IPS DF 19.7 (cell line): ENCODE measurements around the gene PCDHGA9.
"Not testable (repeated sequence)": the region's sequence is repeated elsewhere in the genome, so short reads cannot be mapped to it uniquely, and the experiment has no call there.

Experiments
- DNase-seq: peaks from one replicate; pipeline ENCODE4 v3.0.0-alpha.2; 2013; ENCODE audit warnings: low read depth, low spot score

PCDHGA9 gene

DNA sequence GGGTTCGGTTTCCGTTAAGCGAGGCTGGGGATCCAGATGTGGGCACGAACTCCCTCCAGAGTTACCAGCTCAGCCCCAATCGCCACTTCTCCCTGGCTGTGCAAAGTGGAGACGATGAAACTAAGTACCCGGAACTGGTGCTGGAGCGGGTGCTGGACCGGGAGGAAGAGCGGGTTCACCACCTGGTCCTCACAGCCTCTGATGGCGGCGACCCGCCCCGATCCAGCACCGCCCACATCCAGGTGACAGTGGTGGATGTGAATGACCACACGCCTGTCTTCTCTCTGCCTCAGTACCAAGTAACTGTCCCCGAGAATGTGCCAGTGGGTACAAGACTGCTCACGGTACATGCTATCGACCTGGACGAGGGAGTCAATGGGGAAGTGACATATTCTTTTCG is 19.2 kb upstream of the PCDHGA9 start:
- no peak for DNase-seq

- no peak for DNase-seq
These were observed 17.9 kb upstream of the PCDHGA9 start for GRCh38 chr5:141384471-141385267.

DNA sequence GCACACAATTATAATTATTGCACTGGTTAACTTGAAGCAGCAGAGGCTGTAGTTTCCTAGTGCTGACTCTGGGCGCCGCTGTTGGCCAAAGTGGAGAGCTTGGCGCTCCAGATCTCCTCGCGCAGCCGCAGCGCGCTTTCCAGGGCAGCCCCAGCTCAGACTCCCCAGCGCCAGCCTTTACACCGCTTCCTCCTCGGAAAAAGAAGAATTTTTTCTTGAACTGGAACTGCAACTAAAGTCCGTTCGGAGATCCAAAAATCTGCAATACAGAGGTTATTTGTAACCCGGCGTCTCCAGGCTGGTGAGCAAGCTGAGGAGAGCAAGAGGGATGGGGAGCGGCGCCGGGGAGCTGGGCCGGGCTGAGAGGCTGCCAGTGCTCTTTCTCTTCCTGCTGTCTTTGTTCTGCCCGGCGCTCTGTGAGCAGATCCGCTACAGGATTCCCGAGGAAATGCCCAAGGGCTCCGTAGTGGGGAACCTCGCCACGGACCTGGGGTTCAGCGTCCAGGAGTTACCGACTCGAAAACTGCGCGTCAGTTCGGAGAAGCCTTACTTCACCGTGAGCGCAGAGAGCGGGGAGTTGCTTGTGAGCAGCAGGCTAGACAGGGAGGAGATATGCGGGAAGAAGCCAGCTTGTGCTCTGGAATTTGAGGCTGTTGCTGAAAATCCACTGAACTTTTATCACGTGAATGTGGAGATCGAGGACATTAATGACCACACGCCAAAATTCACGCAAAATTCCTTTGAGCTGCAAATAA is 14.8 kb upstream of the PCDHGA9 start, which contains the start of gene PCDHGB4:
Gene PCDHGB4, plus strand, starts transcription at position 142 of the 755 bp plus-strand sequence. Its CDS starts 187 bp downstream, at position 329.
- not testable (repeated sequence) for DNase-seq

DNA sequence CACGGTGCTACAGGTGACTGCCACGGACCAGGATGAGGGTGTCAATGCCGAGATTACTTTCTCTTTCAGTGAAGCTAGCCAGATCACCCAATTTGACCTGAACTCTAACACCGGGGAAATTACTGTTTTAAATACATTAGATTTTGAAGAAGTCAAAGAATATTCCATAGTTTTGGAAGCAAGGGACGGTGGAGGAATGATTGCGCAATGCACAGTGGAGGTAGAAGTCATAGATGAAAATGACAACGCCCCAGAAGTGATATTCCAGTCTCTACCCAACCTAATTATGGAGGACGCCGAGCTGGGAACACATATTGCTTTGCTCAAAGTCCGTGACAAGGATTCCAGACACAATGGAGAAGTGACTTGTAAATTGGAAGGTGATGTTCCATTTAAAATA is 13.9 kb upstream of the PCDHGA9 start:
- DNase-seq, result no peak

- DNase-seq, result no peak
These were observed 13.2 kb upstream of the PCDHGA9 start for GRCh38 chr5:141389153-141390042.

- DNase-seq, result no peak
These were observed 10.0 kb upstream of the PCDHGA9 start, which contains the start of gene PCDHGA8 for GRCh38 chr5:141392429-141393198. Gene PCDHGA8 (plus strand): TSS chr5:141392633. CDS start chr5:141392814, 181 bp downstream.

DNA sequence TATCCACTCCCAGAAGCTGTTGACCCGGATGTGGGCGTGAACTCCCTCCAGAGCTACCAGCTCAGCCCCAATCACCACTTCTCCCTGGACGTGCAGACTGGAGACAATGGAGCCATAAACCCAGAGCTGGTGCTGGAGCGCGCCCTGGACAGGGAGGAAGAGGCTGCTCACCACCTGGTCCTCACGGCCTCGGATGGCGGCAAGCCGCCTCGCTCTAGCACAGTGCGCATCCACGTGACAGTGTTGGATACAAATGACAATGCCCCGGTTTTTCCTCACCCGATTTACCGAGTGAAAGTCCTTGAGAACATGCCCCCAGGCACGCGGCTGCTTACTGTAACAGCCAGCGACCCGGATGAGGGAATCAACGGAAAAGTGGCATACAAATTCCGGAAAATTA is 9.3 kb upstream of the PCDHGA9 start:
- DNase-seq, result no peak

DNA sequence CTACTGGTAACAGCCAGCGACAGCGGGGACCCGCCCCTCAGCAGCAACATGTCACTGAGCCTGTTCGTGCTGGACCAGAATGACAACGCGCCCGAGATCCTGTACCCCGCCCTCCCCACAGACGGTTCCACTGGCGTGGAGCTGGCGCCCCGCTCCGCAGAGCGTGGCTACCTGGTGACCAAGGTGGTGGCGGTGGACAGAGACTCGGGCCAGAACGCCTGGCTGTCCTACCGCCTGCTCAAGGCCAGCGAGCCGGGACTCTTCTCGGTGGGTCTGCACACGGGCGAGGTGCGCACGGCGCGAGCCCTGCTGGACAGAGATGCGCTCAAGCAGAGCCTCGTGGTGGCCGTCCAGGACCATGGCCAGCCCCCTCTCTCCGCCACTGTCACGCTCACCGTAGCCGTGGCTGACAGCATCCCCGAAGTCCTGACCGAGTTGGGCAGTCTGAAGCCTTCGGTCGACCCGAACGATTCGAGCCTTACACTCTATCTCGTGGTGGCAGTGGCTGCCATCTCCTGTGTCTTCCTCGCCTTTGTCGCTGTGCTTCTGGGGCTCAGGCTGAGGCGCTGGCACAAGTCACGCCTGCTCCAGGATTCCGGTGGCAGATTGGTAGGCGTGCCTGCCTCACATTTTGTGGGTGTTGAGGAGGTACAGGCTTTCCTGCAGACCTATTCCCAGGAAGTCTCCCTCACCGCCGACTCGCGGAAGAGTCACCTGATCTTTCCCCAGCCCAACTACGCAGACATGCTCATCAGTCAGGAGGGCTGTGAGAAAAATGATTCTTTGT is 8.0 kb upstream of the PCDHGA9 start:
- not testable (repeated sequence) for DNase-seq

GRCh38 chr5:141397756-141398551 is 4.6 kb upstream of the PCDHGA9 start, which contains the start of gene PCDHGB5:
Gene PCDHGB5 (plus strand): TSS chr5:141397947. CDS start chr5:141398128, 181 bp downstream.
- DNase-seq, result not testable (repeated sequence)

DNA sequence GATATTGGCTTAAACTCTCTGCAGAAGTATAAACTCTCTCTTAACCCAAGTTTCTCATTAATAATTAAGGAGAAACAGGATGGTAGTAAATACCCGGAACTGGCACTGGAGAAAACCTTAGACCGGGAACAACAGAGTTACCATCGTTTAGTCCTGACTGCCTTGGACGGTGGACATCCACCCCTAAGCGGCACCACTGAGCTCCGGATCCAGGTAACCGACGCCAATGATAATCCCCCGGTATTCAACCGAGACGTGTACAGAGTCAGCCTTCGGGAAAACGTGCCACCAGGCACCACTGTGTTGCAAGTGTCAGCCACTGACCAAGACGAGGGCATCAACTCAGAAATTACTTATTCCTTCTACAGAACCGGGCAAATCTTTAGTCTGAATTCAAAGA is 4.0 kb upstream of the PCDHGA9 start:
- DNase-seq, result no peak

DNA sequence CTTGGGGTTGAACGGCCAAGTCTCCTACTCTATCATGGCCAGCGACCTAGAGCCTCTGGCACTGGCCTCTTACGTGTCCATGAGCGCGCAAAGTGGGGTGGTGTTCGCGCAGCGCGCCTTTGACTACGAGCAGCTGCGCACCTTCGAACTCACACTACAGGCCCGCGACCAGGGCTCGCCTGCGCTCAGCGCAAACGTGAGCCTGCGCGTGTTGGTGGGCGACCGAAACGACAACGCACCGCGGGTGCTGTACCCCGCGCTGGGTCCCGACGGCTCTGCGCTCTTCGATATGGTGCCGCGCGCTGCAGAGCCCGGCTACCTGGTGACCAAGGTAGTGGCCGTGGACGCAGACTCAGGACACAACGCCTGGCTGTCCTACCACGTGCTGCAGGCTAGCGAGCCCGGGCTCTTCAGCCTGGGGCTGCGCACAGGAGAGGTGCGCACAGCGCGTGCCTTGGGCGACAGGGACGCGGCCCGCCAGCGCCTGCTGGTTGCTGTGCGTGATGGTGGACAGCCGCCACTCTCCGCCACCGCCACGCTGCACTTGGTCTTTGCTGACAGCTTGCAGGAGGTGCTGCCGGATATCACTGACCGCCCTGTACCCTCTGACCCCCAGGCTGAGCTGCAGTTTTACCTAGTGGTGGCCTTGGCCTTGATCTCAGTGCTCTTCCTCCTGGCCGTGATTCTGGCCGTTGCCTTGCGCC is 2.9 kb upstream of the PCDHGA9 start:
- DNase-seq, result no peak

DNA sequence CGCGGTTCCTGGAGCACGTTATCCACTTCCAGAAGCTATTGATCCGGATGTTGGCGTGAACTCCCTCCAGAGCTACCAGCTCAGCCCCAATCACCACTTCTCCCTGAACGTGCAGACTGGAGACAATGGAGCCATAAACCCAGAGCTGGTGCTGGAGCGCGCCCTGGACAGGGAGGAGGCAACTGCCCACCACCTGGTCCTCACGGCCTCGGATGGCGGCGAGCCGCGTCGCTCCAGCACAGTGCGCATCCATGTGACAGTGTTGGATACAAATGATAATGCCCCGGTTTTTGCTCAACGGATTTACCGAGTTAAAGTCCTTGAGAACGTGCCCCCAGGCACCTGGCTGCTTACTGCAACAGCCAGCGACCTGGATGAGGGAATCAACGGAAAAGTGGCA is 809 bp downstream of the PCDHGA9 start:
- no peak for DNase-seq

- not testable (repeated sequence) for DNase-seq
These were observed 5.4 kb downstream of the PCDHGA9 start, which contains the start of gene PCDHGB6 for GRCh38 chr5:141407790-141408505. Gene PCDHGB6 (plus strand): TSS chr5:141408021. CDS start chr5:141408203, 182 bp downstream.

GRCh38 chr5:141409598-141410306 is 7.2 kb downstream of the PCDHGA9 start:
- DNase-seq, result no peak

GRCh38 chr5:141411575-141411974 is 9.0 kb downstream of the PCDHGA9 start:
- no peak for DNase-seq

GRCh38 chr5:141412854-141413539 is 10.4 kb downstream of the PCDHGA9 start, which contains the start of gene PCDHGA10:
Gene PCDHGA10 (plus strand): TSS chr5:141412987. CDS start chr5:141413176, 189 bp downstream.
- DNase-seq, result no peak
